H9 (cell line): ENCODE data around the gene ZMIZ1. TPM values are rescaled to one million over a fixed set of nuclear protein-coding genes. Genes with fewer than 3 reads are reported as not detected.

Experiments
- DNase-seq: peaks from one replicate; pipeline ENCODE4 v3.0.0-alpha.2; 2017
- H2AFZ ChIP-seq: one replicate; pipeline ENCODE4 v1.6.1; 2013; ENCODE audit warnings: mild to moderate bottlenecking, low read length, control low read depth, moderate library complexity
- H2AK5ac ChIP-seq: 2 replicates; pipeline ENCODE4 v1.6.1; 2013; ENCODE audit warnings: low read length, control low read depth, mixed read lengths; ENCODE audit not compliant: insufficient read length
- H2BK120ac ChIP-seq: one replicate; pipeline ENCODE4 v1.6.1; 2013; ENCODE audit warnings: low read depth, mild to moderate bottlenecking, low read length, control low read depth, inconsistent platforms; ENCODE audit not compliant: poor library complexity, severe bottlenecking
- H2BK12ac ChIP-seq: 2 replicates; pipeline ENCODE4 v1.6.1; 2013; ENCODE audit warnings: low read length, control low read depth, mixed read lengths, low read depth; ENCODE audit not compliant: insufficient read length
- H2BK15ac ChIP-seq: 2 replicates; pipeline ENCODE4 v1.6.1; 2013; ENCODE audit warnings: low read depth, low read length, control low read depth
- H2BK20ac ChIP-seq: one replicate; pipeline ENCODE4 v1.6.1; 2013; ENCODE audit warnings: low read depth, mild to moderate bottlenecking, low read length, control low read depth, inconsistent platforms; ENCODE audit not compliant: poor library complexity, severe bottlenecking
- H2BK5ac ChIP-seq: 2 replicates; pipeline ENCODE4 v1.6.1; 2013; ENCODE audit warnings: low read length, control low read depth, mixed read lengths; ENCODE audit not compliant: insufficient read length
- H3K14ac ChIP-seq: 2 replicates; pipeline ENCODE4 v1.6.1; 2013; ENCODE audit warnings: low read length, control low read depth; ENCODE audit not compliant: insufficient read depth
- H3K18ac ChIP-seq: 2 replicates; pipeline ENCODE4 v1.6.1; 2013; ENCODE audit warnings: low read depth, mild to moderate bottlenecking, mixed read lengths, low read length, control low read depth; ENCODE audit not compliant: insufficient read length
- H3K23ac ChIP-seq: 2 replicates; pipeline ENCODE4 v1.6.1; 2013; ENCODE audit warnings: low read length, control low read depth, mixed read lengths, low read depth; ENCODE audit not compliant: insufficient read length
- H3K23me2 ChIP-seq: 2 replicates; pipeline ENCODE4 v1.6.1; 2013; ENCODE audit warnings: low read depth, mild to moderate bottlenecking, mixed read lengths, low read length, control low read depth; ENCODE audit not compliant: insufficient read length, poor library complexity, severe bottlenecking
- H3K27ac ChIP-seq: 2 replicates; pipeline ENCODE4 v1.5.1; 2013; ENCODE audit warnings: low read length, control low read depth, mixed read lengths, low read depth; ENCODE audit not compliant: insufficient read length
- H3K27me3 ChIP-seq: 2 replicates; pipeline ENCODE4 v1.6.1; 2013; ENCODE audit warnings: low read length, control low read depth, inconsistent platforms; ENCODE audit not compliant: insufficient read depth
- H3K4ac ChIP-seq: 2 replicates; pipeline ENCODE4 v1.6.1; 2013; ENCODE audit warnings: low read depth, mild to moderate bottlenecking, control low read depth, inconsistent platforms, low read length, moderate library complexity
- H3K4me1 ChIP-seq: 2 replicates; pipeline ENCODE4 v1.6.1; 2013; ENCODE audit warnings: low read length, control low read depth, inconsistent platforms; ENCODE audit not compliant: insufficient read depth
- H3K4me2 ChIP-seq: 2 replicates; pipeline ENCODE4 v1.6.1; 2013; ENCODE audit warnings: low read length, control low read depth, mixed read lengths; ENCODE audit not compliant: insufficient read length, insufficient read depth
- H3K56ac ChIP-seq: 2 replicates; pipeline ENCODE4 v1.6.1; 2013; ENCODE audit warnings: low read depth, mild to moderate bottlenecking, mixed read lengths, low read length, control low read depth; ENCODE audit not compliant: insufficient read length
- H3K79me1 ChIP-seq: 2 replicates; pipeline ENCODE4 v1.6.1; 2013; ENCODE audit warnings: low read depth, mild to moderate bottlenecking, moderate library complexity, low read length, control low read depth, inconsistent platforms; ENCODE audit not compliant: insufficient read depth, poor library complexity, severe bottlenecking
- H3K79me2 ChIP-seq: 2 replicates; pipeline ENCODE4 v1.6.1; 2013; ENCODE audit warnings: low read length, control low read depth, inconsistent platforms; ENCODE audit not compliant: insufficient read depth
- H3K9ac ChIP-seq: 2 replicates; pipeline ENCODE4 v1.6.1; 2013; ENCODE audit warnings: low read length, control low read depth, mixed read lengths; ENCODE audit not compliant: insufficient read length; ENCODE audit errors: extremely low read depth
- H3K9me3 ChIP-seq: one replicate; pipeline ENCODE4 v1.6.1; 2013; ENCODE audit warnings: low read depth, low read length, inconsistent platforms; ENCODE audit not compliant: control insufficient read depth
- H3T11ph ChIP-seq: one replicate; pipeline ENCODE4 v1.6.1; 2013; ENCODE audit warnings: mild to moderate bottlenecking, low read length, control low read depth, inconsistent platforms
- H4K20me1 ChIP-seq: one replicate; pipeline ENCODE4 v1.6.1; 2013; ENCODE audit not compliant: control insufficient read depth, insufficient read length, insufficient read depth
- H4K5ac ChIP-seq: 2 replicates; pipeline ENCODE4 v1.6.1; 2013; ENCODE audit warnings: low read depth, mild to moderate bottlenecking, mixed read lengths, low read length, control low read depth; ENCODE audit not compliant: insufficient read length
- H4K8ac ChIP-seq: replicated peaks from 2 replicates; pipeline ENCODE4 v1.6.1; 2013; ENCODE audit warnings: low read length, control low read depth, mixed read lengths, low read depth; ENCODE audit not compliant: insufficient read length
- H4K91ac ChIP-seq: 2 replicates; pipeline ENCODE4 v1.6.1; 2013; ENCODE audit warnings: low read depth, mild to moderate bottlenecking, moderate library complexity, mixed read lengths, low read length, control low read depth; ENCODE audit not compliant: insufficient read length
- H3K27ac Mint-ChIP-seq, 3 experiments: 2 replicates in 2 of 3; 3 replicates in 1 of 3; pipeline ENCODE4 v1.8.0; 2020 to 2021; ENCODE audit warnings: mixed read lengths in 3 of 3, mild to moderate bottlenecking in 1 of 3, moderate library complexity in 1 of 3
- H3K27me3 Mint-ChIP-seq: 2 replicates; pipeline ENCODE4 v1.8.0; 2021; ENCODE audit warnings: low read depth, mild to moderate bottlenecking, moderate library complexity, mixed read lengths
- H3K36me3 Mint-ChIP-seq, 3 experiments: 2 replicates in 2 of 3; 3 replicates in 1 of 3; pipeline ENCODE4 v1.8.0; 2020 to 2021; ENCODE audit warnings: low read depth in 3 of 3, mixed read lengths in 3 of 3; ENCODE audit not compliant: insufficient read depth in 1 of 3
- H3K4me1 Mint-ChIP-seq, 2 experiments: 2 replicates each; pipeline ENCODE4 v1.8.0; 2020; ENCODE audit warnings: mixed read lengths in 2 of 2
- H3K4me3 Mint-ChIP-seq, 2 experiments: 2 replicates in 1 of 2; 3 replicates in 1 of 2; pipeline ENCODE4 v1.8.0; 2020 to 2021; ENCODE audit warnings: mild to moderate bottlenecking in 2 of 2, mixed read lengths in 2 of 2, moderate library complexity in 1 of 2
- H3K9me3 Mint-ChIP-seq, 2 experiments: 2 replicates in 1 of 2; 3 replicates in 1 of 2; pipeline ENCODE4 v1.8.0; 2020; ENCODE audit warnings: mild to moderate bottlenecking in 2 of 2, mixed read lengths in 2 of 2, moderate library complexity in 1 of 2
- CTCF ChIP-seq: fragments of 200-600 bp; sonication (generic); conservative IDR thresholded peaks from 3 replicates; pipeline ENCODE4 v1.8.0; 2021; ENCODE audit warnings: antibody characterized with exemption, mild to moderate bottlenecking
- WGBS: extraction: QIAGEN DNeasy Blood & Tissue Kit; methylation state at CpG from one replicate; pipeline ENCODE4 v1.1.7; 2013; ENCODE audit warnings: missing lambda C conversion rate, low lambda C conversion rate, mixed read lengths; ENCODE audit not compliant: insufficient read length; ENCODE audit errors: extremely low coverage; 5-methylcytosine and 5-hydroxymethylcytosine counted together
- total RNA-seq: library from RNA; stranded (reverse); gene quantifications from 2 replicates; pipeline ENCODE4 v1.2.1, GENCODE V29; 2021

The ZMIZ1 gene
- total RNA-seq, 1 experiment from 2014 or later, result 36.9 TPM

GRCh38 chr10:79352035-79352877 is 283.5 kb downstream of the ZMIZ1 start:
- Histone ChIP-seq H2BK12ac (no peak overlapping the region), H2AFZ (no peak overlapping the region), H3T11ph (no peak overlapping the region), H3K79me1 (peaks cover 5% of the 10 kb centered on the region), H3K9ac (no peak overlapping the region), H3K27me3 (no peaks in the 10 kb centered on the region), H3K23me2 (peaks cover 5% of the 10 kb centered on the region), H4K91ac (no peak overlapping the region), H3K23ac (no peak overlapping the region), H2BK5ac (no peak overlapping the region), H2BK20ac (no peak overlapping the region), H2BK120ac (no peak overlapping the region), H3K4me2 (no peak overlapping the region), H3K4ac (no peak overlapping the region), H3K14ac (no peak overlapping the region), H3K27ac (no peak overlapping the region), H3K79me2 (no peaks in the 10 kb centered on the region), H4K8ac (no peak overlapping the region), H3K9me3 (no peaks in the 10 kb centered on the region), H3K18ac (no peak overlapping the region), H4K5ac (no peak overlapping the region), H4K20me1 (no peaks in the 10 kb centered on the region), H2BK15ac (no peak overlapping the region), H2AK5ac (no peak overlapping the region), H3K56ac (no peak overlapping the region), H3K4me1 (no peaks in the 10 kb centered on the region)
- WGBS, result no CpG with 5 or more reads among the region's 11 CpGs
- no peaks in the 10 kb centered on the region; the same call in 1 of the 2 replicates for H3K27me3 Mint-ChIP-seq
- peaks cover 50 to 82% (median 78%) of the 10 kb centered on the region in 3 experiments; a peak in 6 of 7 replicates for H3K36me3 Mint-ChIP-seq
- no peak overlapping the region for H3K4me3 Mint-ChIP-seq
- TF ChIP-seq CTCF, result no peak
- DNase-seq, result peak; percentile 21
- peaks cover 6 to 8% of the 10 kb centered on the region in 2 experiments; a peak in 3 of 4 replicates for H3K4me1 Mint-ChIP-seq
- H3K27ac Mint-ChIP-seq, result no peak overlapping the region
- H3K9me3 Mint-ChIP-seq, result no peaks in the 10 kb centered on the region
